Muscle layer of duodenum (tissue), 2 donors: ENCODE data around the gene MBOAT2.
"Not testable (repeated sequence)": the region's sequence is repeated elsewhere in the genome, so short reads cannot be mapped to it uniquely, and the experiment has no call there.

Source experiments
- H3K27ac ChIP-seq: one replicate; pipeline ENCODE4 v1.7.0; 2013; ENCODE audit warnings: mild to moderate bottlenecking, low read length
- H3K27me3 ChIP-seq: one replicate; pipeline ENCODE4 v1.7.0; 2013; ENCODE audit warnings: low read depth, mild to moderate bottlenecking, control low read depth, low read length
- H3K36me3 ChIP-seq, 2 donors: one replicate each; pipeline ENCODE4 v1.7.0; 2013; ENCODE audit warnings: low read length in 2 of 2, control low read depth in 1 of 2, mild to moderate bottlenecking in 1 of 2; ENCODE audit not compliant: insufficient read depth in 2 of 2, control insufficient read depth in 1 of 2
- H3K4me1 ChIP-seq, 2 donors: one replicate each; pipeline ENCODE4 v1.7.0; 2013; ENCODE audit warnings: low read length in 2 of 2, mild to moderate bottlenecking in 2 of 2, control low read depth in 1 of 2, moderate library complexity in 1 of 2; ENCODE audit not compliant: insufficient read depth in 2 of 2, control insufficient read depth in 1 of 2
- H3K4me3 ChIP-seq, 2 donors: one replicate each; pipeline ENCODE4 v1.7.0; 2013; ENCODE audit warnings: low read length in 2 of 2, low read depth in 1 of 2, mild to moderate bottlenecking in 1 of 2
- H3K9me3 ChIP-seq, 2 donors: one replicate each; pipeline ENCODE4 v1.7.0; 2013; ENCODE audit warnings: low read length in 2 of 2, control low read depth in 1 of 2, mild to moderate bottlenecking in 1 of 2; ENCODE audit not compliant: control insufficient read depth in 1 of 2
- donor health status: healthy.

MBOAT2 gene

DNA sequence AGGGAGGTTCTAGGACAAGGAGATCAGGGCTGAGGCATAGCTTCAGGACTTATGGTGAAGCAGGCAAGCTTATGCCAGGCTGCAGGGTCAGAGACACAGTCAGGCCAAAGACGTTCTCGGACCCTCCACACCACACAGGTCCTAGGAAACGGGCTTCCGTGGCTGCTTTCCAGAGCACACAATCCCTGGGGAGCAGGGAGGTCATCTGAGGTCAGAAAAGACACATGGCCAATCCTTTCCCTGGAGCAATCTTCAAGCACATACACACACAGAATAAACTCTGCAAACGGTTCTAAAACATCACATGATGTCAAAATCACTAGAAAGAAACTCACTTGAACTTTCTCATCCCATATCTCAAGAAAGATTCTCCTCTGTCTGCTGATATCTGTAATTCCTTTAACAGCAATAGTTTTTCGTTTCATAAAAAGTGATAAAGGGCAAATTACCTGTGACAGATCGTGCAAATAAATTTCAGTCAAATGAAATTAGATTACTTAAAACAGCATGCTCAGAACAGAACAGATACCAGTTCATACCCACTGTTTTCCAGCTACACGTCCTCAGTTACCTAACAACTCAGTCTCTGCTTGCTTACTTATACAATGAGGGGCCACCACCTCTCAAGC, 63.9 kb downstream of the MBOAT2 start:
- Histone ChIP-seq H3K27me3 (no peaks in the 10 kb centered on the region), H3K36me3 (peaks cover 0 to 2% of the 10 kb centered on the region in 2 donors), H3K27ac (no peak overlapping the region), H3K4me3 (no peak overlapping the region), H3K4me1 (no peaks in the 10 kb centered on the region), H3K9me3 (no peaks in the 10 kb centered on the region)

DNA sequence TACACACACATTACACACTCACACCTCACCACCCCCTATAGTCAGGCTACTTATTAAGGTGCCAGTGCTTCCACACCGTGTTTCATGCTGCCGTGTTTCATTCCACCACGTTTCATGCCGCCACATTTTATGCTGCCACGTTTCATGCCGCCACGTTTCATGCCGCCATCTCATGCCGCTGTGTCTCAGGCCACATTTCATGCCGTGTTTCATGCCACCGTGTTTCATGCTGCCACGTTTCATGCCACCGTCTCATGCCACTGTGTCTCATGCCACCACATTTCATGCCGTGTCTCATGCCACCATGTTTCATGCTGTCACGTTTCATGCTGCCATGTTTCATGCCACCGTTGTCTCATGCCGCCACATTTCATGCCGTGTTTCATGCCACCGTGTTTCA, 65.1 kb downstream of the MBOAT2 start:
- Histone ChIP-seq H3K36me3 (peaks cover 0 to 6% of the 10 kb centered on the region in 2 donors), H3K4me3 (no peak overlapping the region), H3K27me3 (no peaks in the 10 kb centered on the region), H3K4me1 (no peaks in the 10 kb centered on the region), H3K27ac (no peak overlapping the region), H3K9me3 (no peaks in the 10 kb centered on the region)

DNA sequence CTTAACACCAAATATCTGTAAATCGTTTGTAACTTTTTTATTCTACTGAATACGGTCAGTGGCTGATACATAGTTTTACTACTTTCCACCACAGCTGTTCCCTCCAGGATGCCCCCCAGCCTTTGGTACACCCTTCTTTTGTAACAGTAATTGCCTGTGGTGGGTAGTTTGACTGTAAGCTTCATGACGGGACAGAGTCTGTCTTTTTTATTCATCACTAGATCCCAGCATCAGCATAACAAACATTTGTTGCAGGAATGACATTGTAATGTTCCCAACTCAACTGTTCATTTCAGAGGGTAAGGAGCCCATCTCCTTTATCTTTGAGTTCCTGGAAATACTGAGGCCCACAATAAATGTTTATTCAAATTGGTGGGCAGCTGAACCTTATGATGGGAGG, 67.5 kb downstream of the MBOAT2 start:
- Histone ChIP-seq H3K27me3 (no peaks in the 10 kb centered on the region), H3K4me1 (no peaks in the 10 kb centered on the region), H3K4me3 (no peak overlapping the region), H3K36me3 (peaks cover 0 to 6% of the 10 kb centered on the region in 2 donors), H3K9me3 (no peaks in the 10 kb centered on the region), H3K27ac (no peak overlapping the region)

DNA sequence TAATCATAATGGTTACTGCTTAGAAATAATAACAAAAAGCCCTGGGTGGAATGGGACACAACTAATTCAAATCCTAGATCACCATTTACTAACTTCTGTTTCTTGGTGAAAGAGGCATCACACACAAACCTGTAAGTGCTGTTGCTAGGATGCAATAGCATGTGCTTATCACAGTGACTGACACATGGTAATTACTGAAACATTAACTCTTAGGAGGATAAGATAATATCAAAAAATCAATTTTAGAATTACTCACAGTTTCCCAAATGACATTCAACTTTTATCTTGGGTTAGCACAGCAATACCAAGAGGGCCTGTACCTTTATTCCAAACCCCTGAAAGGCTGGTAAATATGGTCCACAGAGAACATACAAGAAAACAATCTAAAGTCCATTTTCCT, 69.1 kb downstream of the MBOAT2 start:
- Histone ChIP-seq H3K4me3 (no peak overlapping the region), H3K36me3 (peaks cover 0 to 6% of the 10 kb centered on the region in 2 donors), H3K27ac (no peak overlapping the region), H3K9me3 (no peaks in the 10 kb centered on the region), H3K27me3 (no peaks in the 10 kb centered on the region), H3K4me1 (no peaks in the 10 kb centered on the region)

DNA sequence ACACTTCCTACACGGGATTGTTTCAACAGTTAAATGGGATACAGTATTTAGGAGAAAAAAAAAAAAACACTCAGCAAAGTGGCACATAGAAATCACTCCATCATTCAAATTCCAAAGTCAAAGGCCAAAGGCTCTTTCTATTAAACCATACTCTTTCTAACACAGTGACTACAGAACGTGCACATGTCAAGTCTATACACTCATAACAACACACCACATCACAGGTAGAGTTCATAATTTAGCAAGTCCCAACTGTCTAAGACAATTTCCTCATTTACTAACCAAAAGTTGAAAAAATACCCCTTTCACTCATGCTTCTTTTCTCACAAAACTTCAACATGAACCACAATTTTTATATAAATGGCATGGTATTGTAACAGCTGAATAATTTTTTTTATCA, 70.8 kb downstream of the MBOAT2 start:
- Histone ChIP-seq H3K4me3 (no peak overlapping the region), H3K27ac (no peak overlapping the region), H3K9me3 (no peaks in the 10 kb centered on the region), H3K4me1 (no peaks in the 10 kb centered on the region), H3K36me3 (peaks cover 0 to 6% of the 10 kb centered on the region in 2 donors), H3K27me3 (no peaks in the 10 kb centered on the region)

DNA sequence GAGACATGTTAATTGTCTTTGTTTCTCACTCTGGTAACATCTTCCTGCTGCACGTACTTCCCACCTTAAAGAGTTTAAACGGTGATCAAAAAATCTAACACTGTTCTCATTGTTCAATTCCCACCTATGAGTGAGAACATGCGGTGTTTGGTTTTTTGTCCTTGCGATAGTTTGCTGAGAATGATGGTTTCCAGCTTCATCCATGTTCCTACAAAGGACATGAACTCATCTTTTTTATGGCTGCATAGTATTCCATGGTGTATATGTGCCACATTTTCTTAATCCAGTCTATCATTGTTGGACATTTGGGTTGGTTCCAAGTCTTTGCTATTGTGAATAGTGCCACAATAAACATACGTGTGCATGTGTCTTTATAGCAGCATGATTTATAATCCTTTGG, 73.3 kb downstream of the MBOAT2 start:
- H3K4me3 ChIP-seq, H3K27ac ChIP-seq, H3K9me3 ChIP-seq, H3K36me3 ChIP-seq, H3K4me1 ChIP-seq, H3K27me3 ChIP-seq: not testable (repeated sequence)

DNA sequence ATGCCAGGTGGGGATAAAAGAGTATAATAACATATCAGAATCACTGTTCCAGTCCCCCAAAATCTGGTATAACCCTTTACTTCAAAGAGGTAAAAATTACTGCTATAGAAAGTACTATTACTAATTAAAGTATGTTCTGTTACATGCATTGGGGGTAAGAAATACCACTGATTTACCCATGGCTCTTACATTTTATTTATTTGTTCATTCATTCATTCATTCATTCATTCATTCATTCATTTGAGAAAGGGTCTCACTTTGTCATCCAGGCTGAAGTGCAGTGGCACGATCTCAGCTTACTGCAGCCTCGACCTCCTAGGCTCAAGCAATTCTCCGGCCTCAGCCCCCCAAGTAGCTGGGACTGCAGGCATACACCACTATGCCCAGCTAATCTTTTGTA, 74.4 kb downstream of the MBOAT2 start:
- H3K36me3 ChIP-seq: peaks cover 0 to 3% of the 10 kb centered on the region in 2 donors
- H3K4me1 ChIP-seq: no peaks in the 10 kb centered on the region
- no peaks in the 10 kb centered on the region for H3K27me3 ChIP-seq
- no peak overlapping the region for H3K27ac ChIP-seq
- no peak overlapping the region for H3K4me3 ChIP-seq
- no peaks in the 10 kb centered on the region for H3K9me3 ChIP-seq

DNA sequence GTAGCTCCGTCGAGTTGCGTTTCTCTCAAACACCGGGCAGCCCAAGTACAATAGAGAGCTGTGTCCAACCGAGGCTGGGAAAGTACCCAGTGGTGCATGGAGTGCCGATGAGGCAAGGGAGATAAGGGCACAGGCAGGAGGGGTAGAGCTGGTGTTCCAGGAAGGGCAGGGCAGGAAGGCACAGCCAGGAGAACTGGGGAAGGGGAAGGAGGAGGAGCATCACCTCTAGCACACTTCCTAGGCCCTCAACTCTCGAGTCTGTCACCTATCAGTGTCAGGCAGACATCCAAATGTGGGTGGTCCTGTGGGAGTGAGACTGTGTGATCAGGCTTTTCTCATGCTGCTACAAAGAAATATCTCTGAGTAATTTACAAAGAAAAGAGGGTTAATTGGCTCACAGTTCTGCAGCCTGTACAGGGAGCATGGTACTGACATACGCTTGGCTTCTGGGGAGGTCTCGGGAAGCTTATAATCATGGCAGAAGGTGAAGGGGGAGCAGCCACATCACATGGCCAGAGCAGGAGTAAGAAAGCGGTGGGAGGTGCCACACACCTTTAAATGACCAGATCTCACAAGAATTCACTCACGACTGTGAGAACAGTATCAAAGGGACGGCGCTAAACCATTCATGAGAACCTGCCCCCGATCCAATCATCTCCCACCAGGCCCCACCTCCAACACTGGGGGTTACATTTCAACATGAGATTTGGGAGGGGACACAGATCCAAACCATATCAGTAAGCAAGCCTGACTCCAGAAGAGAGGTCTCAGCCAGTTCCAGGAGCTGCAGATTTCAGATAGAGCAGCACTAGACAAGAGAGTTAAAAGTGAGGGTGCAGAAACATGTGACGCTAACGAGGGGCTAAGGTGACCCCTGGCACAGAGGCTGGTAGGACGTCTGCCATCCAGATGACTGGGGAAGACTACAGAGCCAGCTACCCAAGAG, 75.7 kb downstream of the MBOAT2 start:
- H3K27me3 ChIP-seq: no peaks in the 10 kb centered on the region
- no peak overlapping the region for H3K4me3 ChIP-seq
- no peak overlapping the region for H3K27ac ChIP-seq
- no peaks in the 10 kb centered on the region for H3K4me1 ChIP-seq
- no peaks in the 10 kb centered on the region for H3K9me3 ChIP-seq
- peaks cover 0 to 3% of the 10 kb centered on the region in 2 donors for H3K36me3 ChIP-seq

DNA sequence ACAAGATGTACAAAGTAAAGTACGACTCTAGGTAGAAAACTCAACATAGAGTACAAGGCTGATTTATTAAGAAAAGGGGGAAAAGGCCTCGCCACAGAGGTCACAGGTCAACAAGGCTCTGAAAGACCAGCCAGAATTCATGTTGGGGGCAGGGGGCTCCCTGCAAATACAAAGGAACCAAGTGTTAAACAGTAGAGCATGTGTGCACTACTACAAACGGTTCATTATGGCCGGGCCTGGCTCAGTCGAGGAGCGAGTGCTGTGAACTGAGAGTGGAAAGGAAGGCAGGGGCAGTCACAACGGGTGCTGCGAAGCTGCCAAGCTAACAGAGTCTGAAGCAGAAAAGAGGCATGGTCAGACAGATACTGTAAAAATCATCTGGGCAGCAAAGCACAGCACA, 77.1 kb downstream of the MBOAT2 start:
- H3K27ac ChIP-seq: no peak overlapping the region
- peaks cover 0 to 3% of the 10 kb centered on the region in 2 donors for H3K36me3 ChIP-seq
- H3K4me3 ChIP-seq: no peak overlapping the region
- no peaks in the 10 kb centered on the region for H3K4me1 ChIP-seq
- H3K27me3 ChIP-seq: no peaks in the 10 kb centered on the region
- no peaks in the 10 kb centered on the region for H3K9me3 ChIP-seq

DNA sequence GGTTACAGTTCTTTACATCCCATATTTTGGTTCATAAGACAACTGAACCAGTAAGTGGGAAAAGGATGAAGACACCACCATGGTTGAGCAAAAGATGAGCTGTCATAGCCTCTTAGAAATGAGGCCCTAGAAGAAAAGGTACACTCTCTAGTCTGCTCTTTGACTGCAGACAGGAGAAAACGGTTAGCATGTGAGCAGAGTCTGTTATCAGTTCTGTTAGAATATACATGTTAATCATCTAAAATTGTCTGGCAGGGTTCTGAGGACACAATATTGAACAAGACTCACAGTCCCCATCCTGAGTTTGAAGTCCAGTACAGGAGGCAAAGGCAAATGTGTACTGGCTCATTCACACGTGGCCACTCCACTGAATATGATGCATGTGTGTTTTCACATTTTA, 78.1 kb downstream of the MBOAT2 start:
- Histone ChIP-seq H3K27ac (no peak overlapping the region), H3K27me3 (no peaks in the 10 kb centered on the region), H3K4me3 (no peak overlapping the region), H3K36me3 (peaks cover 0 to 3% of the 10 kb centered on the region in 2 donors), H3K4me1 (no peaks in the 10 kb centered on the region), H3K9me3 (no peaks in the 10 kb centered on the region)

DNA sequence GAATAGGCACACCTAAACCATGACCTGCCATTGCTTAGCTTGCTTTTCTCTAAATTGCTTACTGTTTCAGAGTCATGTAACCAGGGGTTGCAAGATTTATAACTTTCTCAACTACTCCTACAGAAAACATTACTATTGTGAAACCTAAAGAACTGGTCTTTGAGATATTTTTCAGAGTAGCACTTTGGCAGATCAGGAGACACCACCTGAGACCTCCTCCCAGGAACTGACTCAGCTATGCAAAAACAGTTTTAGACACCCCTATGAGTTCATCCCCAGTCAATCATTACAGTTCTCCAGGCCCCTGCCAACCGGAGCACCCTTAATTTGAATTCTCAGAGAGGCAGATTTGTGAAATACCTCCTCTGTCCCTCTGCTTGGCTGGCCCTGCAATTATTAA, 80.3 kb downstream of the MBOAT2 start:
- no peak overlapping the region for H3K27ac ChIP-seq

More for the DNA sequence above, 80.3 kb downstream of the MBOAT2 start:
- Histone ChIP-seq H3K9me3 (no peaks in the 10 kb centered on the region), H3K36me3 (peaks cover 0 to 3% of the 10 kb centered on the region in 2 donors), H3K4me3 (no peak overlapping the region), H3K4me1 (no peaks in the 10 kb centered on the region), H3K27me3 (no peaks in the 10 kb centered on the region)
